ENCODE data around the gene SLIT3. TPM values are rescaled to one million over a fixed set of nuclear protein-coding genes. Genes with fewer than 3 reads are reported as not detected.
A peak's percentile ranks its signal among the peaks of the same experiment; 100 is the strongest.

The SLIT3 gene
- total RNA-seq, 3 donors from 2014 or later, result 30.7 to 103 (median 54.1) TPM

DNA sequence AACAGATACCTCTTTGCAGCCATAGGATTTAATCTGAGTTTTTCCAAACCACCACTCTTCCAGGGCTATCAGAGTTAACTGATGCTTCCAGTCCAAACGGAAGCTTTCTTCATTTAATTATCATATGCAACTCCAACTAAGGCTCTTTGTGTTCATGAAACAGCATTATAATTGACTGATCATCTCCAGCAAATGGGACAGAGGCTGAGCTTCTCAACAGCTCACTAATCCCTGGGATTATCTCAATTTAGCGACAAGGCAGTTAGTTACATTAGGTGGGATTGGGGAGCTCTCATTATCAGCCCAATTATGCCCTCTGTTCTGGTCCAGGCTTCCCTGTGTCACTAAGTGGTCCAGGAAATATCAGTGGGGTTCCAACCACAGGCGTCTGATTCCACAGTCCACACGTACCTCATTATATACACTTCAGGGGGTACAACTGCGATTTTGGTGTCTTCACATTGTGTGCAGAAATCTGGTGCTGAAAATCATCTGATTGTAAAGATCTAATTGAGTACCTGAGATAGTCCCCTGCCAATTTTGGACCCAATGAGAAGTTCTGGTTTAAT, 408.2 kb downstream of the SLIT3 start:
- no peaks in the 10 kb centered on the region for H3K9me3 ChIP-seq
- no peak overlapping the region for H3K4me3 ChIP-seq
- H3K27me3 ChIP-seq, result no peaks in the 10 kb centered on the region
- H3K27ac ChIP-seq, result no peak overlapping the region
- TF ChIP-seq POLR2AphosphoS5 (IDR thresholded peaks at IDR 0.05) (no peak), POLR2A (IDR thresholded peaks at IDR 0.05) (no peak)
- TF ChIP-seq, protein P1, sequence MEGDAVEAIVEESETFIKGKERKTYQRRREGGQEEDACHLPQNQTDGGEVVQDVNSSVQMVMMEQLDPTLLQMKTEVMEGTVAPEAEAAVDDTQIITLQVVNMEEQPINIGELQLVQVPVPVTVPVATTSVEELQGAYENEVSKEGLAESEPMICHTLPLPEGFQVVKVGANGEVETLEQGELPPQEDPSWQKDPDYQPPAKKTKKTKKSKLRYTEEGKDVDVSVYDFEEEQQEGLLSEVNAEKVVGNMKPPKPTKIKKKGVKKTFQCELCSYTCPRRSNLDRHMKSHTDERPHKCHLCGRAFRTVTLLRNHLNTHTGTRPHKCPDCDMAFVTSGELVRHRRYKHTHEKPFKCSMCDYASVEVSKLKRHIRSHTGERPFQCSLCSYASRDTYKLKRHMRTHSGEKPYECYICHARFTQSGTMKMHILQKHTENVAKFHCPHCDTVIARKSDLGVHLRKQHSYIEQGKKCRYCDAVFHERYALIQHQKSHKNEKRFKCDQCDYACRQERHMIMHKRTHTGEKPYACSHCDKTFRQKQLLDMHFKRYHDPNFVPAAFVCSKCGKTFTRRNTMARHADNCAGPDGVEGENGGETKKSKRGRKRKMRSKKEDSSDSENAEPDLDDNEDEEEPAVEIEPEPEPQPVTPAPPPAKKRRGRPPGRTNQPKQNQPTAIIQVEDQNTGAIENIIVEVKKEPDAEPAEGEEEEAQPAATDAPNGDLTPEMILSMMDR (IDR thresholded peaks at IDR 0.05), result no peak
- no peak for DNase-seq (ENCODE audit: low spot score in 2 of 2)
- H3K4me1 ChIP-seq, result no peaks in the 10 kb centered on the region
- intact Hi-C loops (cut with DNase I; ENCODE audit: low total_unique reads), result no loop called here
- no peaks in the 10 kb centered on the region for H3K36me3 ChIP-seq

DNA sequence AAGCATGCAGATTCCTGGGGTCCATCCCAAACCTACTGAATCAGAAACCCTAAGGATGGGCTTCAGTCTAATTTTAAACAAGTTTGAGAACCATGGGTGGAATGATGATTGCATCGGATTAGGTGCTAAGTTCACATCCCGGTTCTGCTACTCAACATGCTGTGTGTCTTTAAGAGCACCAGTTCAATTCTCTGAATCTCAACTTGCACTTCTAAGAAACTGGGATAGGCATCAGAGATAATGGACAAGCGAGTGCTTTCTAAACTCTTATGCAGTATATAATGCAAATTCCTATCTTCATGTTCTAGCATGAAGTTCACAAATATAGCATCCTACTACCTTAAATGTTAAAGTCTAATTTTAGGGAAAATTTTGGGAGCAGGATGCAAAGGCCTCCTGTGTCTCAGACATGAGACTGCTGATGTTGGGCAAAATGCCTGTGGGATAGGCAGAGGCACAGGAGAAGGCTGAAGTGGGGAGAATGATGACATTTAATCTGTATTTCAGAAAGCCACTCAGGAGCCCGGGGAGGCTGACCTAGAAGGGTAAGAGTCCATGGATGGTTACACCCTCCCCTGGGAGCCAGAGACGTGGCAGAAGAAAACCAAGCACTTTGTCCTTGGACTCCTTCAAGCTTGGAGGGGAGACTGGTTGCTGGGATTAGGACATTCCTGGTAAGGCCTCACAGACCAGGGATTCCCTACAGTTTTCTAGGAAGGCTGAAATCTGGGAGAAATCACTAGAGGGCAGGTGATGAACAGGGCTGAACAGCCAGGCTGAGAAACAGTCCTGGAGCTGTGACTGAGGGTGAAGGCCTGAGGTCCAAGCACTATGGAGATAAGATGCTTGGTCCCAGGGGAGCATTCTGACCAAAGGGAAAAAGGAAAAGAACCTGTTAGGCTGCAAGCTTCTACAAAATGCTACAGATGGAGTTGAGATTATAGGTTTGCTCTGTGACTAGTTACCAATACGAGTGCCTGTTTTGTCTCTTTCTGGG, 409.8 kb downstream of the SLIT3 start:
- no peaks in the 10 kb centered on the region for H3K4me1 ChIP-seq
- intact Hi-C loops (cut with DNase I; ENCODE audit: low total_unique reads), result no loop called here
- no peak overlapping the region for H3K27ac ChIP-seq
- H3K27me3 ChIP-seq, result no peaks in the 10 kb centered on the region
- no peaks in the 10 kb centered on the region for H3K9me3 ChIP-seq
- no peak overlapping the region for H3K4me3 ChIP-seq
- TF ChIP-seq POLR2AphosphoS5 (IDR thresholded peaks at IDR 0.05) (no peak), POLR2A (IDR thresholded peaks at IDR 0.05) (no peak)
- TF ChIP-seq, protein P1 (IDR thresholded peaks at IDR 0.05), result no peak
- no peaks in the 10 kb centered on the region for H3K36me3 ChIP-seq
- no peak for DNase-seq (ENCODE audit: low spot score in 2 of 2)

DNA sequence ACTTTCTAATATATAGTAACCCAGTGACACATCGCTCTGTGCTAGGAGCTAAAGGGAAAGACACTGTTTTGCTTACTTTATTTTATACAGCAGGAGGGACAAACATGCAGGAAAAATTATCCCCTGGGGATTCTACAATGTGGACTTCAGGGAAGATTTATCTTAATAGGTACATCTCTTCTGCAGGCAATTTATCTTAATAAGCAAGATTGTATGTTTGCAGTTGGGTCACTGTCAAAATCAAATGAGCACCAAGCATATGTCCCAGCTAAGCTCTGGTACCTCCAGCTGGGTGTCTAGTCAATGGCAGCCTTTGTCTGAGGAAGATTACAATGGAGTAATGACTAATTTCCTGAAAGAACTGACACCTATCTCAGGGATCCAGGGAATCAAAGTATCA, 411.9 kb downstream of the SLIT3 start:
- no peaks in the 10 kb centered on the region for H3K9me3 ChIP-seq
- H3K36me3 ChIP-seq, result no peaks in the 10 kb centered on the region
- no peak overlapping the region for H3K27ac ChIP-seq
- no peak for DNase-seq (ENCODE audit: low spot score in 2 of 2)
- TF ChIP-seq POLR2A (IDR thresholded peaks at IDR 0.05) (no peak), POLR2AphosphoS5 (IDR thresholded peaks at IDR 0.05) (no peak)
- TF ChIP-seq, protein P1 (IDR thresholded peaks at IDR 0.05), result no peak
- H3K4me1 ChIP-seq, result no peaks in the 10 kb centered on the region
- intact Hi-C loops (cut with DNase I; ENCODE audit: low total_unique reads), result no loop called here
- no peaks in the 10 kb centered on the region for H3K27me3 ChIP-seq
- no peak overlapping the region for H3K4me3 ChIP-seq

DNA sequence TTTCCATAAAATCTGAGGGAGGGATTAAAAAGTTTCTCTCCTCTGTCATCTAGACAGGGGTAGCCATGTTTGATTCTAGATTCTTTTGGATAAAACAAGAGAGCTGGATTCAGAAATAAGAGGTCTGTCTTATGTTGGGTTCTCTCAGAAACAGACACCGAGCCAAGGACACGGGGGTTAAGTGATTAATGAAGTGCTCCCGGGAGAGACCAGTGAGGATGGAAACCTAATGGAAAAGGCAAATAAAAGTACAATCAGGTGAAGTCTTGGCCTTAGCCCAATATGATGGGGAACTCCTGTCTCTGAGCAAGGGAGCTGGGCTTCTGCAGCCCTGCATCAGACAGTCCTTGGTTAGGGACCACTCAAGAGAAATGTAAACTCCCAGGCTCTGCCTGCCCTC, 413.0 kb downstream of the SLIT3 start:
- Histone ChIP-seq H3K4me1 (no peaks in the 10 kb centered on the region), H3K27me3 (no peaks in the 10 kb centered on the region), H3K9me3 (no peaks in the 10 kb centered on the region), H3K4me3 (no peak overlapping the region), H3K27ac (no peak overlapping the region), H3K36me3 (no peaks in the 10 kb centered on the region)
- TF ChIP-seq POLR2AphosphoS5 (IDR thresholded peaks at IDR 0.05) (no peak), POLR2A (IDR thresholded peaks at IDR 0.05) (no peak)
- TF ChIP-seq, protein P1 (IDR thresholded peaks at IDR 0.05), result no peak
- intact Hi-C loops (cut with DNase I; ENCODE audit: low total_unique reads), result no loop called here
- DNase-seq (ENCODE audit: low spot score in 2 of 2), result no peak

DNA sequence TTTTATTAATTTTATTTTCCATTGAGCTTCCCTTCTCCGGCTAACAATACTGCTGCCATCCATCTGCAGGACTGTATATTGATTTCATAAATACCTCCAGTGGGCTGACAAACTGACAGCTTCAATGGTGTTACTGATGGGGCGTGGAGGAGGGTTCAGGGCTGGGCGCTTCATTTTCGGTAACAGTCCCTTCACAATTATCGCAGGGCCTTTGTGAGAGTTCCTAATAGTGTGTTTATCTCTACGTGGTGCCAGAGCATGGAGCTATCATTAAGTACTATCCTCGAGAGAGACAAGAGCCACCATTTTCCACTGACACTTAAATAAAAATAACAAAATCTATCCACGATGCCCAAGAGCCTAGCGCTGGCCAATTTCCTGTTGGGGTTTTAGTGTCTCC, 414.8 kb downstream of the SLIT3 start:
- no peaks in the 10 kb centered on the region for H3K9me3 ChIP-seq
- DNase-seq (ENCODE audit: low spot score in 2 of 2), result no peak
- no peak overlapping the region for H3K4me3 ChIP-seq
- H3K27ac ChIP-seq, result peak overlapping the region in 1 of 2 donors; percentile 52
- intact Hi-C loops (cut with DNase I; ENCODE audit: low total_unique reads), result no loop called here
- no peaks in the 10 kb centered on the region for H3K36me3 ChIP-seq
- no peaks in the 10 kb centered on the region for H3K4me1 ChIP-seq
- no peaks in the 10 kb centered on the region for H3K27me3 ChIP-seq
- TF ChIP-seq, protein P1 (IDR thresholded peaks at IDR 0.05), result no peak
- no peak for TF ChIP-seq POLR2AphosphoS5 (IDR thresholded peaks at IDR 0.05)
- TF ChIP-seq POLR2A (IDR thresholded peaks at IDR 0.05), result no peak

Data from breast epithelium (tissue), 4 donors.